Stimulated activated CD4-positive, alpha-beta T cell treated with anti-CD3 and anti-CD28 coated beads, Interleukin-4, amount 100 ng/mL, for 1 hour (primary cell): ENCODE measurements around the gene PSD2.

Experiments used
- DNase-seq: peaks from one replicate; pipeline ENCODE4 v3.0.0-alpha.2; 2020

The PSD2 gene

DNA sequence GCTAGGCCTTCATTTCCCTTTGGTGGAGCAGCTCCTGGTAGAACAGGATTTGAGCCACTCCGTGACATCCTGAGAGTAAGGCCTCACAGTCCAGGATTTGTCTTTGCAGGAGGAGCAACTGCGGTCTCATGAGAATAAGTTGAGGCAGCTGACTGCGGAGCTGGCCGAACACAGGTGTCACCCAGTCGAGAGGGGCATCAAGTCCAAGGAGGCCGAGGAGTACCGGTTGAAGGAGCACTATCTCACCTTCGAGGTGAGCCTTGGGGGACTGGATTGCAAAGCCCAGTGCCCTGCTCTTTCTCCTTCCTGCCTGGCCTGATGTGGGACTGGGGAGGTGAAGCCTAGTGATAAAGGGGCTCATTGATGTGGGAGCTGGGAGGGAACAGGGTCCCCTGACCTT, 44.3 kb downstream of the PSD2 start:
- no peak for DNase-seq

DNA sequence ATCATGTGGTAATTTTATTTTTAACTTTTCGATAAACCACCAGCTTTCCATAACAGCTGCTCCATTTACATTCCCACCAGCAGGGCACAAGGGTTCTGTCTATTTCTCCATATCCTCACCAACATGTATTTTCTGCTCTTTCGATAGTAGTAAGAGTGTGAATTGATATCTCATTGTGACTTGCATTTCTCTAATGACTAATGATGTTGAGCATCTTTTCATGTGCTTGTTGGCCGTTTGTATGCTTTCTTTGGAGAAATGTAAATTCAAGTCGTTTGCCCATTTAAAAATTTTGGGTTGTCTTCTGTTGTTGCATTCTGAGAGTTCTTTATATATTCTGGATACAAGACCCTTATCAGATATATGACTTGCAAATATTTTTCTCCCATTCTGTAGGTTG, 45.9 kb downstream of the PSD2 start:
- no peak for DNase-seq

DNA sequence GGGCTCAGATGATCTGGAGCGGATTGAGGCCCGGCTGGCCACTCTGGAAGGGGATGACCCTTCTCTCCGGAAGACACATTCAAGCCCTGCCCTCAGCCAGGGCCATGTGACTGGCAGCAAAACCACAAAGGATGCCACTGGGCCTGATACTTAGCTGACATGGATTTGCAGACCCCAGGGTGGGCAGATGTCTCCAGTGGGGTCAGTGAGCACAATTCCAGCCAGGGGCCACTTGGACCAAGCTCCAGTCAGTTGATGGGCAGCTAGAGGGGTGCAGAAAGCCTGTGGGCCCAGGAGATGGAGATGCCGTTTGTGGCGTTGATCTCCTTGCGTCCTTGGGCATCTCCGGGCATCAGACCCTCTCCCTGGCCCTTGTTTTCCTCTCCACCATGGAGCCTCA, 46.7 kb downstream of the PSD2 start:
- no peak for DNase-seq

DNA sequence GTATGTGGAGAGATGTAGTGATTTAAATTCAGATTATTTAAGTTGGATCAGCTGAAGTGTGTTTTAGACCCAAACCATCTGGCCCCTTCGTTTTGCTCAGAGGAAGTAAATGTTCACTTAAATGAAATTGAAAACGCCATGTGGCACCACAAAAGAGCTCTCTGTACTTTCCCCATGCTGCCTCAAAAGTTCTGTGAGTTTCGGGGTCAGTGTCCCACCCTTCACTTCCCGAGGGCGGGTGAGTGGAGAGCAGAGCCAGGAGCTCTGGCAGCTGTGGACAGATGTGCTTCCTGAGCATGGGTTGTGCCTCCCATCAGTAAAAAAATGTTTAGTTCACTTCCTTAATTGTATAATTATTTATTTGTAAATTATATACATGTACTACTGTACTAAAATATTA, 48.4 kb downstream of the PSD2 start:
- no peak for DNase-seq

DNA sequence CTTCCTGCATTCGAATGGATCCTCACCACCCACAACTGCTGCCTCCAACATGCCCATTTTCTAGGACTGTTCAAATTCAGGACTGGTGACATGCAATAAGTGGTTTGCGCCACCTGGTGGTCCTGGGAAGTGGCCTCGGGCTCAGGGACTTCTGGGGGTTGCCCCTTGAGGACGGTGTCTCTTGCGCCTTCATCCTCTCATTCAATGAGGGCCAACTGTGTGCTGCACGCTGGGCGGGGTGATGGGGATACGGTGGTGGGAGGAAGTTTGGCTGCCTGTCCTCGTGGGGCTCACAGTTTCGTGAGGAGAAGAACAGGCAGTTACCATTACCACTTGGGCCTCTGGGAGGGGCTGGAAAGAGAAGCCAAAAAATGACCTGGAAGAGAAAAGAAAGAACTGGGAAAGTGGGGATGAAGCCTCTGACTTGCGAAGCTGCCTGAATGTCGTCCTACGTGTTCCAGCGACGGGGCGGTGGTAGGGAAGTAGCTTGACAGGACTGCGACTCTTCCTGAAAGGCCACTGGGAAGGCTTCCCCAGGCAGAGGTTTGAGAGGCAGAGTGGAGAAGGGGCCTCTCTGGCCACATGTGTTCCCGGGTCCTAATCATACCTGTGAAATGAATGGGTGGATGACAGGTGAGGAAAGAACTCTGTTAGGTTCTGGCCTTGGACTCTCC, 49.0 kb downstream of the PSD2 start:
- peak; percentile 77 for DNase-seq

DNA sequence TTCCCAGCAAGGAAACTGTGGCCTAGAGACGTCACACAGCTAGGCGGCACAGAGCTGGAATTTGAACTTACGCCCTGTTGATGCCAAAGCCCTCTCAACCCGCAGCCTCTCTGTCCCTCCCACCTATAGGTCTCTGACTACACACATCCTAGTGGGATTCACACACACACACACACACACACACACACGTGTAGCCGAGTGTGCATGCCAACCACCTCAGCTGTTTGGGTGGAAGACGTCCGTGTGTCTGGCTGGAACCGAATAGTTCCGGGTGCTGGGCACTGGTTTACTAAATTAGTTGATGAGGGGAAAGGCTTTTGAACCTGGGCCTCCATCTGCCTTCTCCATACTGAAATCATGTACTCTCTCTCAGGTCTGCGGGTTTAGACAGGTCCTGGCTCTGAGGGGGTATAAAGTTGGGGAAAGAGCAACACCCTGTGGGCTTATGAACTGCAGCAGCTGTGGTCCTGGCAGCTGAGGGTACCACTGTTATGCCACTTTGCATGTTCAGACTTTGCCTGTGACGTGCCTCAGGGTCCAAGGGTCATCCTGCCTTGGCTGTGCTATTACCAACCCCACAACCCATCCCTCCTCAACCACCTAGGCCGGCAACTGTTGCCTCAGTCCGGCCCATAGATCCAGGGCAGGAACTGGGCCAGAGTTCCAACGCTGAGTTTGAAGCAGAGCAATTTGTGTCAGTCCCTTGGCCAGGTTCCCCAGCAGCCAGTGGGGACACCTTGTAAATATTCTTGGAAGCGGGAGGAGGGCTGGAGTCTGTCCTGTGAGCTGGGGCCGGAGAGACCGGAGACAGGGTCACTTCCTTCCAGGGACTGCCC, 50.5 kb downstream of the PSD2 start:
- no peak for DNase-seq

DNA sequence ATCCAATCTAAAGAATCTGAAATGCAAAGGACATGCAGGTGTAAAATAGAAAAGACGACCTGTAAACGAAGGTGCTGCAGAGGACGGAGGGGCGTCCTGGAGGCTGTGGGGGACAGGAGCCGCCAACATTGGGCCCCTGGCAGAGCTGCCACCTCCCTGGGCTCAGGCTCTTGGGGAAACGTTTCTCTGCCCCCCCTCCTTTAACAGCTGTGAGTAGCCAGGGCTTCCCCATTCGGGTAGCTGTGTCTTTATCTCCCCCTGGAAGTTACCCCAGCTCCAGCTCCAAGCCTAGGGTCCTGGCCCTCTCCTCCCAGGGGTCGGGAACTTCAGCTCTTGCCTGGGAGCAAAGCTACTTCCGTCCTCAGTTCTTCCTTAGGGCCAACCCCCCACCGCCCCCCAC, 51.5 kb downstream of the PSD2 start:
- DNase-seq = no peak

DNA sequence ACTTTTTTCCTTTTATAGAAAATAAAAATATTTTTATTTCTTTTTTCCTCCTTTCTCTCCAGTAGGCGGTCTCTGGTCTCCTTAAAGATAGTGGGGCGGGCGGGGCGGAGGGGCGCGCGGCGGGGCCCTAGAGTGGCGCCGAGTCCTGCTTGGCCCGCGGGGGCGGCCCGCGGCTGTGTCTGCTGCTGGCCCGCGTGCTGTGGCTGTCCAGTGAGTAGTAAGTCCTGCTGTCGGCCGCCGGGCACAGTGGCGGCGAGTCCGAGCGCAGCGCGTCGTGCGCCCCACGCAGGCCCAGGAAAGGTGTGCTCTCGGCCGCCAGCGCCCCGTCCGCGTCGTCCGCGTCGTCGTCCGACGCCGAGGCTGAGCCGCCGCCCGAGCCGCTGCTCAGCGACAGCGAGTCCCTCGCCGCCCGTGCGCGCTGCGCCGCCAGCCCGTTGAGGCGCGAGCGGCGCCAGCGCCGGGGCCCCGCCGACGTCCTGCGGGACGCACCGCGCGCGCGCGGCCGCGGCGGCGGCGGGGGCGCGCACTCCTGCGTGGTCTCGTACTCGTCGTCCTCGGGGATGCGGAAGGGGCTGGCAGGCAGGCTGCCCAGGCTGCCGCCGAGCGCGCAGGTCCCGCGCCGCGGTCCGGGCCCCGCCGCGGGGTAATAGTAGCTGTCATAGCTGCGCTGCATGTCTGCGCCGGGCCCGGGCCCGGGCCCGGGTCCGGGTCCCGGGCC, 52.3 kb downstream of the PSD2 start:
- DNase-seq = peak; percentile 79

DNA sequence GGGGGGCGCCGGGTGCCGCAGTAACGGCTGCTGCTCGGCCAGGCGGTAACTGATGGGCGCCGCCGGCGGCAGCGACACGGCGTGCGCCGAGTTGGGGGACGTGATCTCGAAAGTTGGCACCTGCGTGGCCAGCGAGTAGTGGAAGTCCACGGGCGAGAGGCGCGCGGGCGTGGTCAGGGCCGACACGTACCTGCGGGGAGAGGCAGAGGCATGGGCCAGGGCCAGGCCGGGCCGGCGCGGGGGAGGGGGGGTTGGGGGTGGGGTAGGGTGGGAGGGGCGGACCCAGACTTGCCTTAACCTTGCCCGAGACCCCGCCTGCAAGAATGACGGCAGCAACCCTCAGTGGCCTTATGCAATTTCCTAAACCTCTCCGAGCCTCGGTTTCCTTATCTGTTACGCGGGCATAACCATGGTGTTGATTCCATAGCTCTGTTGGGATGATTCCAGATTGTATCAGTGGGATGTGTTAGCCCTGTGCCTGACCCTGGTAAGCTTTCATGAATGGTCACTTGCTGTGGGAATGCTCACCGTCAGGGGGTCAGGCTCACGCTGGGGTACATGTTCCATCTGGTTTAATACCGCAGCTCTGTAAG, 53.0 kb downstream of the PSD2 start:
- peak; percentile 35 for DNase-seq

DNA sequence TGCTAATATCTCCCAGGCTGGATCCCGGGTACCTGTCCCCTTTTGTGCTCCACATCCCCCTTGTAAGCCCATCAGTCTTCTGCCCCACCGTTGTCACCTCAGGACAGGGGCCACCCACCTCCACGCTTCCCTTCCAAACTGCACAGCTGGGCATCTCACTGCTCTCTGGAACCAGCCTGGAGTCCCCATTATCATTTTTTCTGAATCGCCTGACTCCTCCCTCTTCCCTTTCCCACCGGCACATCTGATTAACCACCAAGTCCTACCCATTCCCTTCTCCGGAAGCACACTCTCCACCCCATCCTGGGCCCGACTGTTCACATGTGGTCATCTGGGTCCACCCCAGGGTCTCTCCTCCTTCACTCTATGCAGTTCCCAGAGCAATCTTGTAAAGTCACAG, 53.9 kb downstream of the PSD2 start:
- no peak for DNase-seq

DNA sequence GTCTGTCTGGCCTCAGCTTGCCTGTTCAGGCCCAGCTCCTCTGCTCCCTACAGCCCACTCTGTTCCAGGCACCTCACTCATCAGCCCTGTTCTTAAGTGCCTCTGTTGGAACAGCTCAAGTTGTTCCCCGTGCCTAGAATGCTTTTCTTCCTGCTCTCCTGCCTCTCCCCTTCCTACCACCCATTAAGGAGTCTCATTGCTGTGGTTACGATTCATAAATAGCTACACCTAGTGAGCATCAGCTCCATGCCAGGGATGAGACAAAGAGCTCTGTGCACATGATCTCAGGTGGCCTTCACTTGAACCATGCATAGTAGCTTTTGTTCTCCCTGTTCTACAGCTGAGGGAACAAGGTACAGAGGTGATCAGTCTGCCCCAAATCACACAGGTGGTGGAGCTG, 54.3 kb downstream of the PSD2 start:
- no peak for DNase-seq

DNA sequence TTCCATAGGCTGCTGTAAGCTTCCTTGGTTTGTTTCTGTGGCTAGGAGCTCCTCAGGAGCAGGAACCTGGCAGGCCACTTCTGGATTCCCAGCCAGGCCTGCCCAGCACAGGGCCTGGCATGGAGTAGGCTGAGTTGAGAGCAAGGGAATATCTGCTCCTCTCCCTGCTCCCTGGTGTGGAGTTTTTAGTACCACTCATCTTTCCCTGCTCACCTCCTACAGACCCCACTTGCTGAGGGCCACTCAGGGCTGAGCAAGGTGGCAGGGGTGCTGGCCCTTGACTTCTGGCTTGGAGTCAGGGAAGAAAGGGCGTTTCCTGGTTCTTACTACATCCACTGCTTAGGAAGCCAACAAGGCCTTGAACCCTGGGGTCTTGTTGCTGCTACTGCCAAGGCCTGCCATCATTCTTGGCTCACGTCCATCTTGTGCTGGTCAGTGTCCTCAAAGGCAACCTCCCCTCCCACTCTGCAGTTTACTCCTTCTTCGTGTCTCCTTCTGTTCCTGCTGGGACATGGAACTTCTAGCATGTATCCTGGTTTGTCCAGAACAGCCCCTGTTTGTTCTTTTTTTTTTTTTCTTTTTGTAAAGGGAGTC, 54.9 kb downstream of the PSD2 start:
- no peak for DNase-seq

DNA sequence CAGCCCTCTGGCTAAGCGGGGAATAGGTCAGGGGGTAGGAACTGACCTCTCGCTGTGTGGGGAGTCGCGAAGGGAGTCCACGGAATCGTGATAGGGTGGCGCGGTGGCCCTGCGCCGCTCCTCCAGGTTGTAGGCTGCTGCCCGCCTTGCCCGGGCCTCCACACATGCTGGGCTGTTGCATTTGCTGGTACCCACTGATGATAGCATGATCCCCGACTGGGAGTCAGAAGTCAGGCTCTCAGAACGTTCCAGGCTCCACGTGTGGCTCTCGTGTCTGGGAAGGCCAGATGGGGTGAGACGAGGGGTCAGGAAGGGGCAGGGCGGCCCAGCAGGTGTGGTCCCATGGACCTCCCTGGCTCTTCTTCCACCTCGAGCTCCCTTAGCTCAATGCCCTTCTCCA, 56.0 kb downstream of the PSD2 start:
- no peak for DNase-seq

DNA sequence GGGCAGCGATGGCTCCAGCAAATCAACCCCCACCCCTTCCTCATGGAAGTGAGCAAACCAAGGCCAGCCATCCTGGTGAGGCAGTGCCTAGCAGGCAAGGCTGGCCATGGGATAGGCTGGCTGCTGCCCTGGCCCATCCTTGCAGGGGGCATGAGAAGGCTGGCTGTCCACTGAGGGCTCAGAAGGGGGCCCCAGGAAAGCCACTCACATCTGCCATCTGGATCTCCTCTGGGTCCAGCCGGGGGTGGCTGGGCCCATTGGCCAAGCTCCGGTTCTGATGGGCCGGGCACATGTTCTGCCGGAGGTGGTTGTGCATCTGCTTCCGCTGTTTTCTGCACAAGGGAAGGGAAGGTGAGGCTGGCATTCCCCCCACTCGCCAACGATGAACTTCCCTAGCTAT, 57.1 kb downstream of the PSD2 start:
- no peak for DNase-seq

DNA sequence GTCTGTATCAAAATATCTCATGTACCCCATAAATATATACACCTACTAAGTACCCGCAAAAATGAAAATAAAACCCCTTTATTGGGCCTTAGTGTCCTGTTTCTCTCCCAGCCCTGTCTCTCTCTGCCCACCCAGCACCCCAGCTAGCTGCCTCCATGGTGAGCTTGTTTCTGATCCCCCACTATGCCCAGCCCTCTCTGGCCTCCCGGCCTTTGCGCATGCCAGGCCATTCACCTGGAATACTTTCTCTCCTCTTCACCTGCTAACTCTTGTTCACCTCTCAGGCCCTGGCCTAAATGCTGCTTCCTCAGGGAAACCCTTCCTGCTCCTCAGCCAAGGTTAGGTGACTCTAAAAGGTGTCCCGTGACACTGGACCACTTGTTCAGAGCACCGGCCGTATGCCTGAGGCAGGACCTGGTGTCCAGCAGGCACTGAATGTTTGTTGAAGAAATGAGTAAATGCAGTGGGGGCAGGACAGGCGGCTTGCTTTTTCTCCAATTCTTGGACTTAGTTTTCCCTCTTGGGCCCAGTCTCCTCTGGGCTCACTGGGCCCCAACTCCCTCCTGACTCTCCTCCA, 58.5 kb downstream of the PSD2 start:
- no peak for DNase-seq

DNA sequence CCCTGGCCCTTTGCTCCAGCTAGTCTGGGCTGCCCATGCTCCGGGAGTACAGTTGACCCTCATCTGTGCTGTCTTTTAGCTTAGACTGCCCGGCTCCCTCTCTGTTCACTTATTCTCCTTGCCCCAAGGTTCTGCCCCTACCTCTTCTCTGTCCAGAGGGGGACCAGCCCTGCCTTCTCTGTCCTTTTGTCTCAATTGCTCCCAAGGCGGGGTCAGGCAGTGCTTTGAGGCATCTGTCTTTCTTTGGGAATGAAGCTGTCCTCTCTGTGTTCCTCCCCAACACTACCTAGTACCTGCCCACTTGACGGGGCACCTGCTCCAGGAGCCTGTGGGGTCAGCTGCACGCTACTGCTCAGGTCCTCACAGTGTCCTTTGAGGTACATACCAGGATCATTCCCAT, 59.3 kb downstream of the PSD2 start:
- no peak for DNase-seq

DNA sequence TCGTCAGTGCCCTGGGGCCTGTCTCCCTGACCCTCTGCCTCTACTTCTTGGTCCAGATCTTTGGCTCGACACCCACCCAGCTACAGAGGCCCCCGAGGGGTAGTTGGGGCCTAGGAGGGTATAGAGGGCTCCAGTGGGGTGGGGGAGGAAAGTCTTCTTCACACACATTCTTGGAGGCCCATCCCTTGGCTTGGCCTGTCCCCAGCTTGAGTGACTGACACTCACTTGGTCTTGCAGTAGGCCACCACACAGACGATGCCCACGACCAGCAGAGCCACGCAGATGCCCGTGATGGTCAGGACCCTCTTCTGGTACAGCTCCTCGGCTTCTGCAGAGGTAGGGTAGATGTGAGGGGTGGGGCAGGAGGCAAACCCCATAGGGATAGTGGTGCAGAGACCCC, 59.8 kb downstream of the PSD2 start:
- DNase-seq = no peak

DNA sequence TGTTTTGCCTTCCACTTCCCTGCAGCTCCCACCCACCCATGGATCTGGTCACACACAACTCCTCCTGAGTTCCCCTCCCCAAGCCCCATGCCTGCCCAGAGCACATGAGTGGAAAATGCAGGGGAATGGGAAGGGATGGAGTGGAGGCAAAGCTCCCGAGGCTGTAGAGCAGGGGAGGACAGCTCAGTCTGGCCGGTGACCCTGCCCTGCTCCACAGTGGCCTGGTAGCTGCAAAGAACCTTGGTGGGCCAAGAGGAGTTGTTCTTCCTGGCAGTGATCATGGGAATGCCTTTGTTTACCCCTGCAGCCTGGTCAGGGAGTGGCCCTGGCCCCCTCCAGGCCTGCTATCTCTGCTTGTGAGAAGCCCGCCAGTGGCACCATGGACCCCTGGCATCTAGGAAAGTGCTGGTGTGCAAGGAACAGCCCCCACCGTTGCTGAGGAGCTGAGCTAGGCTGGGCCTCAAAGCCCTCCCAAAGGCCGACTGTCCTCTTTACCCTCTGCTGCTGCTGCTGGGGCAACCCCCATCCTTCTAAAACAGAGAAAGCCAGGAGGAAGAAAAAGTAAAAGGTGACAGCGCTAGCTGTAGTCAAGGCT, 60.4 kb downstream of the PSD2 start:
- no peak for DNase-seq

DNA sequence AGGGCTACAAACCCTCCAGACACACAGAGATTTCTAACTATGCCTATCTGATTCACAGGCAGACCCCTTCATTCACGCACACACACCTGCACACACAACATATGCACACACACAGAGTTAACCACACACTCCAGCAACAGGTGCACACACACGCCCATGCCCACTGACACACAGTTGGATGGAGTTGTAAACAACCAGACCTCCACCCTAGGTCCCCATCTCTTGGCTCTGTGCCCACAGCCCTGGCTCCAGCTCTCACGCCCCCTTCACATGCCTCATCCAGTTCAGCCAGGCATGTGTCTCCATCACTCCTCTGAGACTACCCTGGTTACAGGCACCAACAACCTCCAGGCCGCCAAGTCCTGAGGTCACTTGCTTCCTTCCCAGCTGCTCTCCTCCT, 61.1 kb downstream of the PSD2 start:
- no peak for DNase-seq

DNA sequence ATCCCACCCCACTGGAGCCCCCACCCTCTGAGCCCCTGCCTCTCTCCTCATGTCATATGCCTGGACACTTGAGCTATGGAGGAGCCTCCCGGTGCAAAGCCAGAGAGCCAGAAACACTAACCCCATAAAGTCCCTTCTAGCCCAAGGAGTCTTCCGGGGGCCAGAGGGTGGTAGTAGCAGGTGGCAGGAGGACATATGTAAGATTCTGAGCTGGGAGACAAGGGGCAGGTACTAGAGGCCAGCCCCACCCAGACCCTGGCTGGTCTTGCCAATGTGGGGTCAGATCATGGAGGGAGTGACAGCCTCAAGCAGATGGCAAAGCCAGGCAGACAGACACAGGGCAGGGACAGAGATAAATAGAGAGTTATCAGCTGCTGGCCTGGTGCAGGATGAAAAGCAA, 63.4 kb downstream of the PSD2 start:
- no peak for DNase-seq

DNA sequence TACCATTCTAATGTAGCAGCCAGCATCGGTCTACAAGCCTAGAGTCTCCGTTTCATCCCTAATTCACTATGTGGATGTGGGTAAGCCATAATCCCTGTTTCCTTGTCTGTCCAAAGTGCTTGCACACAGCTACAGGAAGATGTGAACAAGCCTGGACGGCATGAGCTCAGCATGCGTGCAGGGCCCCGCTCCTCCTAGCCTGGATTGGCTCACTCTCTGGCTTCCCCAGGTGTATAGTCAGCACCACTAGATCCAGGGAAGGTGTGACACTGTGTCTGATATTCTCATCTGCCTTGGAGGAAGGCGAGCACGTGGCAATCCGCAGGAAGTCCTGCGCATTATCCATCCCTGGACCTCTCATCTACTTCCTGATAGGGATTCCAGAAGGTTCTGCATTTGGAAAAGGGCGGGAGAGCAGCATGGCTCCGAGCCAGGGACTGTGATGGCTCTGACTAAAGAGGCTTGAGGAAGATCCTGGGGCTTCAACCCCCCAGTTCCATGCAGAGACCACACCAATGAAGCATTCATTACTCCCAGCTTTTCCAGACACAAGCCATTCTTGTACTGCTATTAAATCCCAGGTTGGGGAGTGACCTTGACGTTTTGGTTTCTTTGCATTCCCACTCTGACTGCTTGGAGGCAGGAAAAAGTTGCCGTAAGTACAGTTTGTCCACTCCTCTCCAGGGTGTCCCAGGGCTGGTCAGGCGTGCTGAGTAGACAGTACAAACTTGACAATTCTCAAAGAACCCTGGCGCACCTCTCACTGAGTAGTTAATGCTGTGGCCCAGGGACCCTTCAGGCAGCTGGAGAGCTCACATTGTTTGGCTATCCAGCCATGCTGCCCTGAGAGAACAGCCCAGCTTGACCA, 65.6 kb downstream of the PSD2 start:
- DNase-seq = no peak

DNA sequence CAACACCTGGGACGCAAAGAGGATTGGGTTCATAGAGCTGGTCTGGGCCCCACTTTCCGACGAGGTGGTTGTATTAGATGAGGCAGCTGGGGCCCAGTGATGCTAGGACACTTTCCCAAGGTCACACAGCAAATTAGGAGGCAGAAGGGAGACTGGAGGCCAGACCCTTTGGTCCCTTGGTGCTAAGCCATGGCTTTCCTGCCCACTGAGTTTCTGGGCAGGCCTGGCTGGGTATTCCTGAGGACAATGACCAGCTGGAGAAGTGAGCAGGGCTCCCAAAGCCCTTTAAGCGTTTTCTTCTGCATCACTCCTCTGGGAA, 66.2 kb downstream of the PSD2 start:
- DNase-seq = no peak
